ENCODE measurements around the gene THAP3. TPM values are rescaled to one million over a fixed set of nuclear protein-coding genes. Genes with fewer than 3 reads are reported as not detected.
A peak's percentile ranks its signal among the peaks of the same experiment; 100 is the strongest.

The THAP3 gene
- total and polyA plus RNA-seq, 9 of the 15 experiments (the other 6 are each of a cell fraction or from before 2014, with no cell fraction given), result 1.9 to 31.2 (median 18.2) TPM

- TF ChIP-seq MYNN (IDR thresholded peaks at IDR 0.05), result no peak
- TF ChIP-seq MYNN (CRISPR knock-in tag; IDR thresholded peaks at IDR 0.05), result no peak
- no peak for TF ChIP-seq ZNF780A (CRISPR knock-in tag; IDR thresholded peaks at IDR 0.05)
- TF ChIP-seq MEF2A (IDR thresholded peaks at IDR 0.05; ENCODE audit: control insufficient read depth, low read depth, low read length), result no peak
- TF ChIP-seq ZNF584 (CRISPR knock-in tag; IDR thresholded peaks at IDR 0.05; ENCODE audit: low read depth), result no peak
- TF ChIP-seq, protein P1, sequence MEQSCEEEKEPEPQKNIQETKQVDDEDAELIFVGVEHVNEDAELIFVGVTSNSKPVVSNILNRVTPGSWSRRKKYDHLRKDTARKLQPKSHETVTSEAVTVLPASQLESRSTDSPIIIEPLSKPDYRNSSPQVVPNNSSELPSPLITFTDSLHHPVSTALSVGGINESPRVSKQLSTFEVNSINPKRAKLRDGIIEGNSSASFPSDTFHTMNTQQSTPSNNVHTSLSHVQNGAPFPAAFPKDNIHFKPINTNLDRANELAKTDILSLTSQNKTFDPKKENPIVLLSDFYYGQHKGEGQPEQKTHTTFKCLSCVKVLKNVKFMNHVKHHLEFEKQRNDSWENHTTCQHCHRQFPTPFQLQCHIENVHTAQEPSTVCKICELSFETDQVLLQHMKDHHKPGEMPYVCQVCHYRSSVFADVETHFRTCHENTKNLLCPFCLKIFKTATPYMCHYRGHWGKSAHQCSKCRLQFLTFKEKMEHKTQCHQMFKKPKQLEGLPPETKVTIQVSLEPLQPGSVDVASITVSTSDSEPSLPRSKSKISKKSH (CRISPR knock-in tag; IDR thresholded peaks at IDR 0.05), result no peak
- no peak for TF ChIP-seq ZNF561 (CRISPR knock-in tag; conservative IDR thresholded peaks at IDR 0.05)
- TF ChIP-seq RAD51 (IDR thresholded peaks at IDR 0.05; ENCODE audit: borderline replicate concordance, low read depth), result no peak
- TF ChIP-seq USF2 (CRISPR knock-in tag; IDR thresholded peaks at IDR 0.05), result no peak
- peak; percentile 39; the same call in 1 of the 2 replicates for TF ChIP-seq KLF16 (IDR thresholded peaks at IDR 0.05)
- TF ChIP-seq, protein P2, sequence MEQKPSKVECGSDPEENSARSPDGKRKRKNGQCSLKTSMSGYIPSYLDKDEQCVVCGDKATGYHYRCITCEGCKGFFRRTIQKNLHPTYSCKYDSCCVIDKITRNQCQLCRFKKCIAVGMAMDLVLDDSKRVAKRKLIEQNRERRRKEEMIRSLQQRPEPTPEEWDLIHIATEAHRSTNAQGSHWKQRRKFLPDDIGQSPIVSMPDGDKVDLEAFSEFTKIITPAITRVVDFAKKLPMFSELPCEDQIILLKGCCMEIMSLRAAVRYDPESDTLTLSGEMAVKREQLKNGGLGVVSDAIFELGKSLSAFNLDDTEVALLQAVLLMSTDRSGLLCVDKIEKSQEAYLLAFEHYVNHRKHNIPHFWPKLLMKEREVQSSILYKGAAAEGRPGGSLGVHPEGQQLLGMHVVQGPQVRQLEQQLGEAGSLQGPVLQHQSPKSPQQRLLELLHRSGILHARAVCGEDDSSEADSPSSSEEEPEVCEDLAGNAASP (IDR thresholded peaks at IDR 0.05), result no peak
- no peak for TF ChIP-seq NBN (IDR thresholded peaks at IDR 0.05; ENCODE audit: low read depth)
- TF ChIP-seq, protein P3, sequence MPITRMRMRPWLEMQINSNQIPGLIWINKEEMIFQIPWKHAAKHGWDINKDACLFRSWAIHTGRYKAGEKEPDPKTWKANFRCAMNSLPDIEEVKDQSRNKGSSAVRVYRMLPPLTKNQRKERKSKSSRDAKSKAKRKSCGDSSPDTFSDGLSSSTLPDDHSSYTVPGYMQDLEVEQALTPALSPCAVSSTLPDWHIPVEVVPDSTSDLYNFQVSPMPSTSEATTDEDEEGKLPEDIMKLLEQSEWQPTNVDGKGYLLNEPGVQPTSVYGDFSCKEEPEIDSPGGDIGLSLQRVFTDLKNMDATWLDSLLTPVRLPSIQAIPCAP (CRISPR knock-in tag; IDR thresholded peaks at IDR 0.05; ENCODE audit: borderline replicate concordance), result no peak
- TF ChIP-seq RBM25 (IDR thresholded peaks at IDR 0.05; ENCODE audit: low read depth, low read length, severe bottlenecking), result no peak
- TF ChIP-seq ZNF740 (CRISPR knock-in tag; IDR thresholded peaks at IDR 0.05), result no peak
- no peak for TF ChIP-seq ZNF740 (tag; IDR thresholded peaks at IDR 0.05)
- no peak for TF ChIP-seq PTBP1 (IDR thresholded peaks at IDR 0.05; ENCODE audit: low read depth, low read length)
- TF ChIP-seq HCFC1 (IDR thresholded peaks at IDR 0.05; ENCODE audit: low read depth, low read length), result no peak
- TF ChIP-seq POLR2AphosphoS2 (IDR thresholded peaks at IDR 0.05; ENCODE audit: low read length), result no peak
- TF ChIP-seq PML (IDR thresholded peaks at IDR 0.05; ENCODE audit: low read length), result no peak
- TF ChIP-seq FOS (IDR thresholded peaks at IDR 0.05; ENCODE audit: extremely low read depth, insufficient read length), result no peak
- TF ChIP-seq POLR2G (IDR thresholded peaks at IDR 0.05; ENCODE audit: low read depth, low read length), result no peak
These were observed 40.3 kb upstream of the THAP3 start (continued) for GRCh38 chr1:6584126-6585080.

Data from K562 (cell line).